Activated T-helper 17 cell treated with anti-CD3 and anti-CD28 coated beads, Interleukin-2, amount 50 U/mL, for 72 hours (primary cell): ENCODE data around the gene CD300LB. TPM values are rescaled to one million over a fixed set of nuclear protein-coding genes. Genes with fewer than 3 reads are reported as not detected.

ENCODE experiments used
- ATAC-seq: fragments of 150-1000 bp; cut with Tn5 transposase; replicated peaks from 2 replicates; pipeline ENCODE4 v1.10.0; 2021; ENCODE audit warnings: mild to moderate bottlenecking, moderate library complexity
- H3K27ac Mint-ChIP-seq: one replicate; pipeline ENCODE4 v1.8.0; 2022; ENCODE audit warnings: mixed read lengths
- H3K27me3 Mint-ChIP-seq: one replicate; pipeline ENCODE4 v1.8.0; 2022; ENCODE audit warnings: mixed read lengths
- H3K36me3 Mint-ChIP-seq: one replicate; pipeline ENCODE4 v1.8.0; 2022; ENCODE audit warnings: low read depth, mild to moderate bottlenecking, mixed read lengths
- H3K4me1 Mint-ChIP-seq: one replicate; pipeline ENCODE4 v1.8.0; 2022; ENCODE audit warnings: mixed read lengths
- H3K4me3 Mint-ChIP-seq: one replicate; pipeline ENCODE4 v1.8.0; 2022; ENCODE audit warnings: mild to moderate bottlenecking, mixed read lengths
- H3K9me3 Mint-ChIP-seq: one replicate; pipeline ENCODE4 v1.8.0; 2022; ENCODE audit warnings: mixed read lengths
- total RNA-seq, 2 donors: library from RNA; stranded (reverse); gene quantifications; one replicate each; pipeline ENCODE4 v1.2.3, GENCODE V29; 2022

CD300LB gene
- total RNA-seq, 2 donors from 2014 or later: not detected

DNA sequence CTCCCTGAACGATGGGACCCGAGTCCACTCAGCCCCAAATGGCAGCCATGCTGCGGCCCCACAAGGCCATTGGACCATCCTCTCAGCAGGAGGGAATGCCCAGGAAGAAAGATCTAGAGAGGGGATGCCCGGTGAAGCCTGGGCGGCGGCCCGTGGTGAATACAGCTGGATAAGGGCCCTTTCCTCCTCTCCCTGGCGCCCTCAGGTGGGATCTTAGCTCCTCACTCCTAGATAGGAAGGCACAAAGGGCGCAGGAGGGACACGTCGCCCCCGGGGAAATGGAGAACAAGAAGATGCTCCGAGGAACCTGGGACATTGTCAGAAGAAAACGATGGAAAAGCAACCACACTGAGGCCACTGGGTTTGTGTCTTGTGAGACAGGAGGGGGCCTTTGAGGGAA, 12.1 kb upstream of the CD300LB start:
- no peaks in the 10 kb centered on the region for H3K36me3 Mint-ChIP-seq
- H3K4me1 Mint-ChIP-seq: peaks cover 5% of the 10 kb centered on the region
- no peak for ATAC-seq
- H3K27ac Mint-ChIP-seq: no peak overlapping the region
- no peaks in the 10 kb centered on the region for H3K9me3 Mint-ChIP-seq
- H3K27me3 Mint-ChIP-seq: peaks cover 5% of the 10 kb centered on the region
- no peak overlapping the region for H3K4me3 Mint-ChIP-seq

DNA sequence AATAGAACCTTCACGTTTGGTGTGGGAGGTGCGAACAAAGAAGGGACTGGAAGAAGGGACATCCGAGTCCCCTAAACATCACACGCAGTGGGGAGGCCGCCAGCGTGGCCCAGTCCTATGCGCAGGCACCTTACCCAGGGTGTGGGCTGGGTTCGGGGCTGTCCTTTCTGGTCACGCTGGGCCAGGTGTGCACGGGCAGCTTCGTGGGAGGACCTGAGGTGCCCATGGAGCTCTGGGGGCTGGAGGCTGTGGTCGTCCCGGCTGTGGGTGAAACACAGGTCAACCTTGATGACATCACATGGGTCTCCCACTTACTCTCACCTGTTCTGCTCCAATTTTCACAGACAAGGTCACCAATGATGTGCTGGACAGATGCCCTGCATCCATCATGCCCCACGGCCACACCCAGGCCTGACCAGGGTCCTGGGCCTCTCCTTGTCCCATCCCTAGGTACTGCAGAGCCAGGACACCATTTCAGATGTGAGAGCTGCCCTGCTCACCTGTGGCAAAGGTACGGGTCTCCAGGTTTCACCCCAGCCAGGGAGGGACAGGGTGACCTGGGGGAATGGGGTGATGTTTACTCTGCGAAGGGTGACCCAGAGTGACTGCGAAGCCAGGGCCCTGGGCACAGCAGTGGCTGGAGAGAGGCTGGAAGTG, 11.6 kb upstream of the CD300LB start:
- no peaks in the 10 kb centered on the region for H3K9me3 Mint-ChIP-seq
- no peak overlapping the region for H3K27ac Mint-ChIP-seq
- H3K27me3 Mint-ChIP-seq: peaks cover 5% of the 10 kb centered on the region

DNA sequence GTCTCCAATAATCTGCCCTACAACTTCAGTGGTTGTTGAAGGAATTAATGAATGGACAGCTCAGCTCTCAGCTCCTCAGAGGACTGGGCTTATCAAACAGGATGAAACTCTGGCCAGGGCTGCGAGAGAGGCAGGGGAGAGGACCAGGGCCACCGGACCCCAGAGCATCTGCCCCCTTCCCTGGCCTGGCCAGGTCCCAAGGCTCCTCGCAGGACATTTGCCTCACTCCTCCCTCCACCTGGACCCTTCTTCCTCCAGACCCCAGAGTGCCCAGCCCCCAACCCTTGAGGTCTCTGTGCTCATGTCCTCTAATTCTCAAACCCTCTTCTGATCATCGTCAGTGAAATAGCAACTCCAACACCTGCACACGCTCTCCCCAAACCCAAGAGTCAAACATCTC, 10.9 kb upstream of the CD300LB start:
- Mint-ChIP-seq H3K27me3 (peaks cover 5% of the 10 kb centered on the region), H3K4me1 (no peaks in the 10 kb centered on the region), H3K27ac (no peak overlapping the region), H3K36me3 (no peaks in the 10 kb centered on the region), H3K4me3 (no peak overlapping the region), H3K9me3 (no peaks in the 10 kb centered on the region)
- no peak for ATAC-seq

More for the DNA sequence above, 11.6 kb upstream of the CD300LB start:
- no peaks in the 10 kb centered on the region for H3K36me3 Mint-ChIP-seq
- no peak overlapping the region for H3K4me3 Mint-ChIP-seq
- H3K4me1 Mint-ChIP-seq: peaks cover 5% of the 10 kb centered on the region
- ATAC-seq: no peak

DNA sequence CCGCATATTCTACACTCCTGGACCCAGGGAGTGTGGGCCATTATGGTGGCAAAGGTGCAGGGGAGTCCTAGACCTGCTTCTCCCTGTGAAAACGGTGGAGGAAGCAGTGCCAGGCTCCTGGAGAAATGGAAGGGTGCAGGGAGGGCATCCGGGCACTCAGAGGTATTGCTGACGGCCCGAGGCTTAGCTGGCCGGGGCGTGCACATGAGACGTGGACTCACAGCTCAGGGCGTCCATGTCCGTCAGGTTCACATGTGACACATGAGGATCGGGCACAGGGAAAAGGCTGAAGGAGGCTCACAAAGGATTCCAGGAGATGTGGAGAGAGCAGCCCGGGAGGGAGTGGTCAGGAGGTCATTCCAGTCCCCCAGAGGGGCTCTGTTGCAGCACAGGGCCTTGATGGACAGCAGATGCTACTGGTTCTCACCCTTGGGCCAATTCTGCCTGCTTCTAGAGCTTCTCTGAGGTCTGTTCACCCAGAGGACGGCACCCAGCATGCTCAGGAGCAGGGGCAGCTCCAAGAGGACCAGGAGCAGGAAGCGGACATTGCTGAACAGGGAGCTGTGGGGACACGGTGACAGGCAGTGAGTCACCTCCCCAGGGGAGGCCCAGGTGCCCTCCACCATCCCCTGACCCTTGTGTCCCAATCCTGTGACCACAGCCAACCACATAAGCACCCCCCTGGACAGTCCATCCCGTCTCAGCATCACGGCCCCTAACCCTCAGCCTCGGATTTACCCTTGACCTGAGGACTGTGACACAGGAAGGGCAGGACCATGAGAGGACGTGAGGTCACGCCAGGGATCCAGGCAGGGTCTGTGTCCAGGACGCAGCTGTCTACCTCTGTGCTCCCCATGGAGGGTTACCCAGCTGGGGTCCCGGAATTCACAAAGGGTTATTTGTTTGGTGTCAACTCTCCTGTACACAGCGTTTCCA, 10.2 kb upstream of the CD300LB start:
- H3K36me3 Mint-ChIP-seq: no peaks in the 10 kb centered on the region
- H3K9me3 Mint-ChIP-seq: no peaks in the 10 kb centered on the region
- ATAC-seq: no peak
- no peak overlapping the region for H3K27ac Mint-ChIP-seq
- H3K4me1 Mint-ChIP-seq: no peaks in the 10 kb centered on the region
- peaks cover 12% of the 10 kb centered on the region for H3K27me3 Mint-ChIP-seq
- no peak overlapping the region for H3K4me3 Mint-ChIP-seq

DNA sequence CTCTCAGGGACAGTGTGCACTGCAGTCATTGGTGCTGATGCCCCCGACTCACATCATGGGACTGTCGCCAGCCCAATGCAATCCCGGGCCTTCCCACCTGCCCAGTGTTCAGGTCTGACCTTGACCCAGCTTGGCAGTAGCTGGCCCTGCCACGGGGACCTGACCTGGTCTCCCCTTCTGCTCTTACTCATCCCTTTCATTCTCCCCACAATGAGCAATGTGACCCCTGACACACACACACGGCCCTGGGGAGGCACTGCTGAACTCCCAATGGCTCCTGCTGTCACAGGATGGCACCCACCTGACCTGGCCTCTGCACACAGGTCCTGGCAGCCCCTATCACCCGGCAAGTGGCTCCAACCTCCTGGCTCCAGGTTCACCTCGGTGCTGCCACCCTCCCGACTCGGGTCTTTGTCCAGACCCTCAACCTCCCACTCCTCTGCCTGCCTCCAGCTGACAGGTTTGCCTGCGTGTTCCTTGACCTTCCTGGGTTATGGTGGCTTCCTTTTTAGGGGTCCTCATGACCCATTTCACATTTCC, 8.1 kb upstream of the CD300LB start:
- Mint-ChIP-seq H3K36me3 (no peaks in the 10 kb centered on the region), H3K4me3 (no peak overlapping the region), H3K4me1 (no peaks in the 10 kb centered on the region), H3K9me3 (no peaks in the 10 kb centered on the region), H3K27ac (no peak overlapping the region), H3K27me3 (peaks cover 17% of the 10 kb centered on the region)
- ATAC-seq: no peak

DNA sequence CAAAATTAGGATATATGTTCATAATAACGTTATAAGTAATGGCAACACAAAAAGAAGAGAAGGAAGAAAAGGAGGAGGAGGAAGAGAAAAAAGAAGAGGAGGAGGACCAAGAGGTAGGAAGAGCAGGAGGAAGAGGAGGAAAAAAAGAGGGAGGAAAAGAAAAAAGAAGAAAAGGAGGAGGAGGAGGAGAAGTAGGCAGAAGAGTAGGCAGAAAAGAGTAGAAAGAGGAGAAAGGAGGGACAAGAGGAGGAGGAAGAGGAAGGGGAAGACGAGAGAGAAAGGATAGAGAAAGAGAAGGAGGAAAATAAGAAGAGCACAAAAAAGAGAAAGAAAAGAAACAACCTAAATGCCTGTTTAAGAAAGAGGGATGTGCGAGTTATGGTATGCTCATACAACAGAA, 5.6 kb upstream of the CD300LB start:
- Mint-ChIP-seq H3K36me3 (no peaks in the 10 kb centered on the region), H3K27me3 (peaks cover 26% of the 10 kb centered on the region)

DNA sequence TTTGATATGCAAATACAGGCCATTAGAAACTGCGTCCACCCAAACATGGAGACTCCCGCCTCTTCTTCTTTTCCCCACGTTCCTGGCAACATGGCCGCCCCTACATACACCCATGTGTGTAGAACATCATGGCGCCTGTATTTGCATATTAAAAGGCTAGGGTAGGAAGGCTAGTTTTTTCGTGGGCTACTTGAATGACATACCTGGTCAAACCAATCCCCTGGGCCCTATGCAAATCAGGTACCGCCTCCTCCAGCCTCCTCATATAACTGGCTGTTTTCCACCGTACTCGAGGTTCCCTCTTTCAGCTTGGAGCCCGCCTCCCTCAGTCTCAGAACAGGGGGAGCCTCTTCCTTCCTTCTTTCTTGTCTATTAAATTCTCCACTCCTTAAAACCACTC, 840 bp upstream of the CD300LB start:
- Mint-ChIP-seq H3K27me3 (peaks cover 41% of the 10 kb centered on the region), H3K4me1 (no peaks in the 10 kb centered on the region), H3K27ac (no peak overlapping the region), H3K9me3 (no peaks in the 10 kb centered on the region), H3K36me3 (no peaks in the 10 kb centered on the region), H3K4me3 (no peak overlapping the region)
- no peak for ATAC-seq

More for the DNA sequence above, 5.6 kb upstream of the CD300LB start:
- Mint-ChIP-seq H3K4me1 (no peaks in the 10 kb centered on the region), H3K27ac (no peak overlapping the region), H3K4me3 (no peak overlapping the region), H3K9me3 (no peaks in the 10 kb centered on the region)
- no peak for ATAC-seq

DNA sequence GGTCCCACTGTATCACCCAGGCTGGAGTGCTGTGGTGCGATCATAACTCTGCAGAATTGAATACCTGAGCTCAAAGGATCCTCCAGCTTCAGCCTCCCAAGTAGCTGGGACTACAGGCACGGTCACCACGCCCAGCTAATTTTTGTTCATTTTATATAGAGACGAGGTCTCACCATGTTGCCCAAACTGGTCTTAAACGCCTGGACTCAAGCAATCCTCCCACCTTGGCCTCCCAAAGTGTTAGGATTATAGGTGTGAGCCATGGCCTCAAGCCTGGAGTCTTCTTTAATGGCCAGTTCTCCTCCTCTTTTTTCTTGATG, 484 bp downstream of the CD300LB start:
- Mint-ChIP-seq H3K27me3 (peaks cover 39% of the 10 kb centered on the region), H3K4me3 (no peak overlapping the region), H3K4me1 (no peaks in the 10 kb centered on the region), H3K9me3 (no peaks in the 10 kb centered on the region), H3K36me3 (no peaks in the 10 kb centered on the region), H3K27ac (no peak overlapping the region)
- ATAC-seq: no peak

DNA sequence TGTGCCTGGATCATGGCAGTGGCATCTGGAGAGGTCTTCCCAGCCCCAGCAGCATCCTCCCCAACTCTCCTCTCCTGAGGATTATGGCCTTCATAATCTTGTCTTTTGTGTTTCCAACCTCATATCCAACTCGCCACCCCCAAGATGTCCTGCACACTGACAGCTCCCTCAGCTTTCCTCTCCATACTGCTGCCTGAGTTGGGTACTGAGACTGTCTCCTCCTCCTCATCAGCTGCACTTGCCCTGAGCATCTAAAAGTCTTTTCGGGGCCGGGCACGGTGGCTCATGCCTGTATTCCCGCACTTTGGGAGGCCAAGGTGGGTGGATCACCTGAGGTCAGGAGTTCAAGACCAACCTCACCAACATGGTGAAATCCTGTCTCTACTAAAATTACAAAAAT, 2.0 kb downstream of the CD300LB start:
- no peaks in the 10 kb centered on the region for H3K36me3 Mint-ChIP-seq
- peaks cover 46% of the 10 kb centered on the region for H3K27me3 Mint-ChIP-seq
- H3K4me3 Mint-ChIP-seq: no peak overlapping the region
- H3K27ac Mint-ChIP-seq: no peak overlapping the region
- H3K9me3 Mint-ChIP-seq: no peaks in the 10 kb centered on the region
- no peak for ATAC-seq
- no peaks in the 10 kb centered on the region for H3K4me1 Mint-ChIP-seq

DNA sequence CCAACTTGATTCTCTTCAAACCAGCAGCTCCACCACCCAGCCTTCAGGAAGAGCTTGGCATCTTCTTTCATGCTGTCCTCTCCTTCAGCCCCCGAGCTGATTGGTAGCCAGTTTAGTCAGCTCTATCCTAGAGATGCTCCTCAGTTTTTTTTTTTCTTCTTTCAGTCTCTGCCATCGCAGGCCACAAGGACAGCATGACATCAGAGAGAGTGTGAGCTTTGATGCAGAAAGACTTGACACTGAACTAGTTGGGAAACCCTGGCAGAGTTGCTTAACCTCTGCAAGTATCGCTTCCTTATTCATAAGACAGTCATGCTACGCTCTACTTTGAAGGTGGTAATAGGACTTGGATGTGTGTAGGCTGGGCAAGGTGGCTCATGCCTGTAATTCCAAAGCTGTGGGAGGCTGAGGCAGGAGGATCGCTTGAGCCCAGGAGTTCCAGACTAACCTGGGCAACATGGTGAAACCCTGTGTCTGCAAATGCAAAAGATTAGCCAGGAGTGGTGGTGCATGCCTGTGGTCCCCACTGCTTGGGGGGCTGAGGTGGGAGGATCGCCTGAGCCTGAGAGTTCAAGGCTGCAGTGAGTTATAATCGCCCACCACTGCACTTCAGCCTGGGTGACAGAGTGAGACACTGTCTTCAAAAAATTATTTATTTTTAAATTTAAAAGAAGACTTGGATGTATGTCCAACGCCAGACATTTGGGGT, 2.6 kb downstream of the CD300LB start:
- Mint-ChIP-seq H3K27me3 (peaks cover 46% of the 10 kb centered on the region), H3K36me3 (no peaks in the 10 kb centered on the region), H3K9me3 (no peaks in the 10 kb centered on the region), H3K4me3 (no peak overlapping the region), H3K4me1 (no peaks in the 10 kb centered on the region), H3K27ac (no peak overlapping the region)
- peak; percentile 67 for ATAC-seq

DNA sequence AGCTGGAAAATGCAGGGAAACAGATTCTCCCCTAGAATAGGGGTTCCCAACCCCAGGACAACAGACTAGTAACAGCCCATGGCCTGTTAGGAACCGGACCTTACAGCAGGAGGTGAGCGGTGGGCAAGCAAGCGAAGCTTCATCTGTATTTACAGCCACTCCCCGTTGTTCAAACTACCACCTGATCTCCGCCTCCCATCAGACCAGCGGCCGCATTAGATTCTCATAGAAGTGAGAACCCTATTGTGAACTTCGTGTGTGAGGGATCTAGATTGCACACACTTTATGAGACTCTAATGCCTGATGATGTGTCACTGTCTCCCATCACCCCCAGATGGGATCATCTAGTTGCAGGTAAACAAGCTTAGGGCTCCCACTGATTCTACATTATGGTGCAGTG, 3.5 kb downstream of the CD300LB start:
- Mint-ChIP-seq H3K27ac (no peak overlapping the region), H3K36me3 (no peaks in the 10 kb centered on the region), H3K4me1 (no peaks in the 10 kb centered on the region), H3K9me3 (no peaks in the 10 kb centered on the region), H3K4me3 (no peak overlapping the region), H3K27me3 (peaks cover 49% of the 10 kb centered on the region)
- ATAC-seq: no peak

DNA sequence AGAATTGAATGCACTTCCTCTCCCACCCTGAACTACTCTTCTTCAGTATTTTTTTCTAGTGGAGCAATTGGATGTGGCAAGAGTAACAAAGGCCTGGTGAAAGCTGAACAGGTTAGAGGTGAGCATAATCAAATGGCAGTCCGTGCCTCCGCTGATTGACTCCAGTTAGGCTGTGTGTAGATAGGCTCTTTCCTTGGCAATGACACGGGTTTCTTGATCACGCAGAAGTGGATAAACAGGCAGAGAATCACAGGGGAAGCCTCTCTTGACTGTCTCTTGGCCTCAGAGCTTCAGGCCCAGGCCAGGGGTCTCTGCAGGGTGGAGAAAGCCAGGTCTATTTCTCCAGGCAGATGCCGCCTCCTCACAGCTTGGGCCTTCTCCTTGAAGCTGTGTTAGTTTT, 4.2 kb downstream of the CD300LB start:
- peaks cover 44% of the 10 kb centered on the region for H3K27me3 Mint-ChIP-seq
- no peak overlapping the region for H3K27ac Mint-ChIP-seq
- no peak overlapping the region for H3K4me3 Mint-ChIP-seq
- H3K36me3 Mint-ChIP-seq: no peaks in the 10 kb centered on the region
- no peaks in the 10 kb centered on the region for H3K4me1 Mint-ChIP-seq
- no peaks in the 10 kb centered on the region for H3K9me3 Mint-ChIP-seq
- no peak for ATAC-seq

DNA sequence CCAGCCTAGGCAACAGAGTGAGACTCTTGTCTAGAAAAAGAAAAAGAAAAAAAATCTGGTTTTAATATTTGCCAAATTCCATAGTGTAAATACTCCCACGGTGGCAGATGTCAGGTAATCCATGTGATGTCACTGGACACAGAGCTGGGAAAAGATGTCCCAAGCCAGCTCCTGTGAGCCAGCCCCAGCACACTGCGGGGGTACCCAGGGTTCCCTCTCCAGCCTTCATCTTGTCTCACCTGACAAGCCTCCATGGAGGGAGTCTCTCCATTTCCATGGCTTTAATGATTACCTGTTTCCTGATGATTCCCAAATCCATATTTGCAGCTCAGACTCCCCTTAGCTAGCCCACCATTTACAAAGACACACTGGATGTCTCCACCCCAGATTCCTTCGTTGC, 4.6 kb downstream of the CD300LB start:
- ATAC-seq: no peak
- no peaks in the 10 kb centered on the region for H3K9me3 Mint-ChIP-seq
- no peak overlapping the region for H3K27ac Mint-ChIP-seq
- no peaks in the 10 kb centered on the region for H3K36me3 Mint-ChIP-seq
- peaks cover 42% of the 10 kb centered on the region for H3K27me3 Mint-ChIP-seq
- H3K4me1 Mint-ChIP-seq: no peaks in the 10 kb centered on the region
- H3K4me3 Mint-ChIP-seq: no peak overlapping the region

DNA sequence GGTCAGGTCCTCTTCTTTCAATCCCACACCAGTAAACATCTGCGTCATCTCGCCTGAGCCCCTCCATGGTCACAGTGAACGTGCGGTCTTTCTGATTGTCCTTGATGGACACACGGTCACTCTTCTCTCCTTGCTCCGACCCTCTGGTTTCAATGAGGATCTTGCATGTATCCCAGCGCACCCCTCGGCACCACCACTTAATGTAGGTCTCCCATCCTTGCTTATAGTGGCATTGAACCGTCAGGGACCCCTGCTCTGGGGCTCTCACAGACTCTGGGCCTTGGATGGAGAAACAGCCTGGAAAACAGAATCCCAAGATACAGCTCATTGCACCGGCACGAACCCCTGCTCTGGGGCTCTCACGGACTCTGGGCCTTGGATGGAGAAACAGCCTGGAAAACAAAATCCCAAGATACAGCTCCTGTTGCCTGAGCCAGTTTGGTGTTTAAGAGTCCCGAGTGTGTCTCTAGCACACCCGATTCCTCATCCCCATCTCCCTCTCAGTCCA, 5.4 kb downstream of the CD300LB start:
- Mint-ChIP-seq H3K4me1 (no peaks in the 10 kb centered on the region), H3K36me3 (no peaks in the 10 kb centered on the region), H3K9me3 (no peaks in the 10 kb centered on the region), H3K27ac (no peak overlapping the region), H3K4me3 (no peak overlapping the region), H3K27me3 (peaks cover 35% of the 10 kb centered on the region)
- no peak for ATAC-seq

DNA sequence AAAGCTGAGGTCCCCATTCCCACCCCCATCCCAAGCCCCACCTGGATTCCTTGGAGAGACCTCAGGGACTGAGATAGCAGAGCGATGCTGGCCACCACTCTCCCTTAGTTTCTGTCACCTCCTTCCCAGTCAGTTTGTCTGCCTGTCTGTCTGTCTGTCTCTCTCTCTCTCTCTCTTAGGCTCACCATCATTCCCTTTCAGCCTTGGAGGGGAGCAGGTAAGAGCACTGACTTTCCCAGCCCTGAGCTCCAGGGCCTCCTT, 5.9 kb downstream of the CD300LB start:
- peaks cover 32% of the 10 kb centered on the region for H3K27me3 Mint-ChIP-seq
- H3K9me3 Mint-ChIP-seq: no peaks in the 10 kb centered on the region
- no peak overlapping the region for H3K4me3 Mint-ChIP-seq
- H3K4me1 Mint-ChIP-seq: no peaks in the 10 kb centered on the region
- no peak for ATAC-seq
- no peak overlapping the region for H3K27ac Mint-ChIP-seq
- no peaks in the 10 kb centered on the region for H3K36me3 Mint-ChIP-seq
